Lower leg skin (tissue), 3 donors: ENCODE results near the gene TAOK3.

Experiments used
- CTCF ChIP-seq, 3 donors: fragments of 450-650 bp; IDR thresholded peaks; one replicate each; pipeline ENCODE4 v1.5.1; 2016; ENCODE audit warnings: antibody characterized with exemption in 3 of 3, mild to moderate bottlenecking in 3 of 3, moderate library complexity in 2 of 3
- POLR2A ChIP-seq, 2 donors: fragments of 450-650 bp; IDR thresholded peaks; one replicate each; pipeline ENCODE4 v1.6.1; 2016 to 2017; ENCODE audit warnings: antibody characterized with exemption in 2 of 2, mild to moderate bottlenecking in 1 of 2, moderate library complexity in 1 of 2

- TF ChIP-seq CTCF (IDR thresholded peaks at IDR 0.05) = no peak
- TF ChIP-seq POLR2A (IDR thresholded peaks at IDR 0.05) = no peak
Observed at GRCh38 chr12:118342090-118342489, 30.6 kb downstream of the TAOK3 start.
